Subcutaneous abdominal adipose tissue (tissue), 5 donors: ENCODE measurements around the gene MMRN1.

Experiments used
- H3K27ac ChIP-seq: one replicate; pipeline ENCODE4 v1.7.0; 2013; ENCODE audit warnings: low read depth, mild to moderate bottlenecking, inconsistent platforms, low read length, moderate library complexity
- H3K27me3 ChIP-seq, 5 donors: one replicate each; pipeline ENCODE4 v1.7.0; 2013; ENCODE audit warnings: low read length in 5 of 5, inconsistent platforms in 1 of 5; ENCODE audit not compliant: control insufficient read depth in 5 of 5, insufficient read depth in 4 of 5
- H3K36me3 ChIP-seq, 5 donors: one replicate each; pipeline ENCODE4 v1.7.0; 2013; ENCODE audit warnings: low read length in 5 of 5; ENCODE audit not compliant: control insufficient read depth in 5 of 5, insufficient read depth in 5 of 5
- H3K4me1 ChIP-seq, 5 donors: one replicate each; pipeline ENCODE4 v1.7.0; 2013; ENCODE audit warnings: low read length in 5 of 5, mild to moderate bottlenecking in 3 of 5, moderate library complexity in 1 of 5; ENCODE audit not compliant: control insufficient read depth in 5 of 5, insufficient read depth in 5 of 5
- H3K4me3 ChIP-seq, 5 donors: one replicate each; pipeline ENCODE4 v1.7.0; 2013; ENCODE audit warnings: low read length in 5 of 5, low read depth in 1 of 5
- H3K9ac ChIP-seq, 5 donors: one replicate each; pipeline ENCODE4 v1.7.0; 2013; ENCODE audit warnings: low read length in 5 of 5, mild to moderate bottlenecking in 4 of 5, moderate library complexity in 3 of 5
- H3K9me3 ChIP-seq, 5 donors: one replicate each; pipeline ENCODE4 v1.7.0; 2013; ENCODE audit warnings: low read length in 5 of 5; ENCODE audit not compliant: control insufficient read depth in 5 of 5
- donor health status: healthy.
- donor health status: healthy.
- donor health status: healthy.
- donor health status: healthy.
- donor health status: healthy.

The MMRN1 gene

DNA sequence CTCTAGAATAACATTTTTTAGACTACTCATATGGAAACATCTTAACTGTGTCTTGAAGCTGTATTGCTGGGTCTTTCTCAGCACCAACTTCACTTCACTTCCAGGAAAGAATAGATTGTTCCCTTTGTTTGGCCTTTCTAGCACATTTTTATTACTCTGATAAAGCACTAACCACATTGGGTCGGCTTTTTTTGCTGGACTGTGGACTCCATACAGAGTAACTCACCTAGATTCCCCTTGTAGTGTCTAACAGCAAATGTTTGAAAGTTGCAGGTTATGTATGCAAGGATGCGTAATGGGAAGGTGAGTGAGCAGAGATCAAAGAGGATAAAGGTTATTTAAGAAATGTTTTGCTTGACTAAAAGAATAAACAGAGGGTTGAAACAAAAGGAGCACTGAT lies 101.2 kb downstream of the MMRN1 start:
- Histone ChIP-seq H3K4me3 (no peak overlapping the region), H3K36me3 (no peaks in the 10 kb centered on the region), H3K27me3 (peaks cover 0 to 5% (median 0%) of the 10 kb centered on the region in 5 donors), H3K9me3 (no peaks in the 10 kb centered on the region), H3K27ac (no peak overlapping the region), H3K4me1 (no peaks in the 10 kb centered on the region), H3K9ac (no peak overlapping the region)

- Histone ChIP-seq H3K4me1 (no peaks in the 10 kb centered on the region), H3K9me3 (no peaks in the 10 kb centered on the region), H3K27ac (no peak overlapping the region), H3K27me3 (peaks cover 0 to 5% (median 0%) of the 10 kb centered on the region in 5 donors), H3K9ac (no peak overlapping the region), H3K36me3 (no peaks in the 10 kb centered on the region), H3K4me3 (no peak overlapping the region)
Measured at GRCh38 chr4:89997171-89997704, 102.6 kb downstream of the MMRN1 start.

DNA sequence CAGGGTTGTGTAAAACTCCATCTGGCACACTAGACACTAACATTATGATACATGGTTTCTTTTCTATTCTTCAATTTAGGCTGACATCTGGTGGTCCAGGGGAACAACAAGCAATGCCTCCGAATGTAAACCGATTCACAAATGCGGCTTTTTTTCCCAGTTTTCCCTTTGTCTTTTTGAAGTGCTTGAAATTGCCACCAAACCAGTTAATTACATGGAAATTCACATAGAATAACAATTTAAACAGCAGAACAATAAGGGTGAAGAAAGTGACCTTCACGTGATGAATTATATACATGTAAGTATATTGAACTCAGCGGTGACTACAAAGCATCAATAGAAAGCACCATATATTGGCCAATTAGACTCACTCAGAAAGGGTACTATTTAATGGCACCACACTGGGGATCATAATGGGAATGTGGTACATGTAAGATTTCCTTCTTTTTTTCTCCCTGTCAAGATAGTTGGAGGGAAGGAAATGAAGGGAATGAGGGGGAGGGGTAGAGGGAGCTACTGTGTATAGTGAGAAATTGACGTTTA lies 103.9 kb downstream of the MMRN1 start:
- no peak overlapping the region for H3K9ac ChIP-seq
- no peak overlapping the region for H3K27ac ChIP-seq

GRCh38 chr4:90001023-90001422 lies 106.4 kb downstream of the MMRN1 start:
- H3K36me3 ChIP-seq: no peaks in the 10 kb centered on the region
- H3K27ac ChIP-seq: no peak overlapping the region
- no peak overlapping the region for H3K4me3 ChIP-seq
- H3K27me3 ChIP-seq: peaks cover 0 to 5% (median 0%) of the 10 kb centered on the region in 5 donors
- no peaks in the 10 kb centered on the region for H3K9me3 ChIP-seq
- H3K4me1 ChIP-seq: no peaks in the 10 kb centered on the region
- no peak overlapping the region for H3K9ac ChIP-seq

More for the DNA sequence above, 103.9 kb downstream of the MMRN1 start:
- H3K4me3 ChIP-seq: no peak overlapping the region
- no peaks in the 10 kb centered on the region for H3K4me1 ChIP-seq
- no peaks in the 10 kb centered on the region for H3K9me3 ChIP-seq
- H3K36me3 ChIP-seq: no peaks in the 10 kb centered on the region
- peaks cover 0 to 5% (median 0%) of the 10 kb centered on the region in 5 donors for H3K27me3 ChIP-seq

DNA sequence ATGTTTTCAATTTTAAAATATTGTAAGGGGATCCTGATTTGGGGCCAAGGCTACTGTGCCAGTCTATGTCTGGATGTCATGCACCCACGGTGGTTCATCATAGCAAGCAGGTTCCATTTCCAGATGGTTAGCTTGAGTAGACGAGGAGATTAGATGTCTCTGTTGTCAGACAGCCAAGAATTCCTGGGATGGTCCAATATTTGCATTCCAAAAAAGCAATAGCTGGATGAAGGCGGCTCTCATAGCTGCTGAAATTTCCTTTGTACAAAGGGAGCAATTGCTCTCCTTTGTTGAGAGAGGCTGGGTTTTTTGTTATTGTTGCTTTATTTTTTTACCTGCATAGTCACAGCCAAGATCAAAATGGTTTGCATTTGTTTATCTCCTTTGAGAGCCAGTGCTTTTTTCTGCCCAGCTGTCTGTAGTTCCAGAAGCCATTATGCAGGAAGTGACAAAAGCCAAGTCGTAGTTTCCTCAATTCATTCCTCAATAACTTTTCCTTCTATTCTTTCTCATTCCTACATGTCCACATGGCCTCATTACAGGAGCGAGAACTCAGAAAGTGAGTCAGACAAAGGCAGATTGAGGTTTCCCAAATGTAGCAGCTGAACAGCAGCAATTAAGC lies 107.9 kb downstream of the MMRN1 start:
- Histone ChIP-seq H3K27me3 (peaks cover 0 to 5% (median 0%) of the 10 kb centered on the region in 5 donors), H3K9ac (no peak overlapping the region), H3K36me3 (no peaks in the 10 kb centered on the region), H3K4me1 (no peaks in the 10 kb centered on the region), H3K4me3 (no peak overlapping the region), H3K27ac (no peak overlapping the region), H3K9me3 (no peaks in the 10 kb centered on the region)
